HAP-1 (cell line): ENCODE results near the gene CRYGS.
A peak's percentile ranks its signal among the peaks of the same experiment; 100 is the strongest.
"Not testable (repeated sequence)": the region's sequence is repeated elsewhere in the genome, so short reads cannot be mapped to it uniquely, and the experiment has no call there.

Experiments
- DNase-seq, 2 experiments: peaks; one replicate each; pipeline ENCODE4 v3.0.0-alpha.2; 2016 to 2020; ENCODE audit warnings: low spot score in 2 of 2
- H3K27me3 ChIP-seq: fragments of 250-450 bp; sonication (Bioruptor Pico); 2 replicates; pipeline ENCODE4 v1.5.1; 2020; ENCODE audit warnings: low read depth, mild to moderate bottlenecking, moderate library complexity
- H3K36me3 ChIP-seq: fragments of 250-450 bp; sonication (Bioruptor Pico); replicated peaks from 2 replicates; pipeline ENCODE4 v1.5.1; 2020; ENCODE audit warnings: mild to moderate bottlenecking
- H3K4me1 ChIP-seq: fragments of 250-450 bp; sonication (Bioruptor Pico); 2 replicates; pipeline ENCODE4 v1.5.1; 2020; ENCODE audit warnings: mild to moderate bottlenecking
- H3K4me3 ChIP-seq: fragments of 250-450 bp; sonication (Bioruptor Pico); 2 replicates; pipeline ENCODE4 v1.5.1; 2020; ENCODE audit warnings: mild to moderate bottlenecking, moderate library complexity
- H3K9me3 ChIP-seq: fragments of 250-450 bp; sonication (Bioruptor Pico); 2 replicates; pipeline ENCODE4 v1.5.1; 2020; ENCODE audit warnings: mild to moderate bottlenecking, moderate library complexity
- in situ Hi-C: fragments of 300-500 bp; cut with MboI; formaldehyde crosslinking; loops from 3 replicates; pipeline ENCODE4 v1.14.3; 2020; ENCODE audit warnings: low sequenced_read_pairs, inconsistent platforms, mixed read lengths

CRYGS gene

DNA sequence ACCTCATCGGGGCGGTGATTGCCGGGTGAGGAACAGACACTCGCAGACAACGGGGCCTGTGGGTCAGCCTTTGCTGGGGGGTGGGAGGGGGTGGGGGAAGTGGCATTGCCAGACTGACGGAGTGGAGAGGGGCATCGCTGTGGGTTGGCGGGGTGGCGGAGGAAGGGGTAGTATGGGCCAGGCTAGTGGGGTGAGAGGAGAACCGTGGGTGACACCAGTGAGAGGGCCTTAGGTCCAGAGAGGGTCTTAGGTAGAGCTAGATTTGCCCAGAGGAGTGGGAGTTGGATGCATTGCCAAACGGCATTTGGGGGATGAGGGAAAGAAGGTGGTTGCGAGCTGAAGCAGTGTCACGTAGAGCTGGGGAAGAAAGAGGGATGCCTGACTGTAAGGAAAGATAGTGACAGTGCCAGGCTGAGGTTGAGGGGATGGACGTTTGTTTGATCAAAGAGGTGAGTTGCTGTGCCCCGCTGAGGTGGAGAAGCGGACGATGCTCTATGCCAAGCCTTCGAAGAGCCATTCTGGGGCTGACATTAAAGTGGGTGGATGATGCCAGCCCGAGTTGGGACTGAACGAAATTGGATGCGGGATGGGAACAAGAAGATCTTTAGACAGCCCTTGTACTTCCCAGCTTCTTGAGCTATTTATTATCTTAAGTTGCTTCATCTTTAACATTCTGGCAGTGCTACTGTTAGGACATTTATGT, 26.9 kb upstream of the CRYGS start:
- H3K27me3 ChIP-seq, result no peaks in the 10 kb centered on the region
- H3K9me3 ChIP-seq, result no peaks in the 10 kb centered on the region
- peaks cover 40% of the 10 kb centered on the region for H3K36me3 ChIP-seq
- DNase-seq, result no peak
- H3K4me1 ChIP-seq, result peaks cover 9% of the 10 kb centered on the region
- H3K4me3 ChIP-seq, result peak overlapping the region; percentile 94
- in situ Hi-C loops, result no loop called here

DNA sequence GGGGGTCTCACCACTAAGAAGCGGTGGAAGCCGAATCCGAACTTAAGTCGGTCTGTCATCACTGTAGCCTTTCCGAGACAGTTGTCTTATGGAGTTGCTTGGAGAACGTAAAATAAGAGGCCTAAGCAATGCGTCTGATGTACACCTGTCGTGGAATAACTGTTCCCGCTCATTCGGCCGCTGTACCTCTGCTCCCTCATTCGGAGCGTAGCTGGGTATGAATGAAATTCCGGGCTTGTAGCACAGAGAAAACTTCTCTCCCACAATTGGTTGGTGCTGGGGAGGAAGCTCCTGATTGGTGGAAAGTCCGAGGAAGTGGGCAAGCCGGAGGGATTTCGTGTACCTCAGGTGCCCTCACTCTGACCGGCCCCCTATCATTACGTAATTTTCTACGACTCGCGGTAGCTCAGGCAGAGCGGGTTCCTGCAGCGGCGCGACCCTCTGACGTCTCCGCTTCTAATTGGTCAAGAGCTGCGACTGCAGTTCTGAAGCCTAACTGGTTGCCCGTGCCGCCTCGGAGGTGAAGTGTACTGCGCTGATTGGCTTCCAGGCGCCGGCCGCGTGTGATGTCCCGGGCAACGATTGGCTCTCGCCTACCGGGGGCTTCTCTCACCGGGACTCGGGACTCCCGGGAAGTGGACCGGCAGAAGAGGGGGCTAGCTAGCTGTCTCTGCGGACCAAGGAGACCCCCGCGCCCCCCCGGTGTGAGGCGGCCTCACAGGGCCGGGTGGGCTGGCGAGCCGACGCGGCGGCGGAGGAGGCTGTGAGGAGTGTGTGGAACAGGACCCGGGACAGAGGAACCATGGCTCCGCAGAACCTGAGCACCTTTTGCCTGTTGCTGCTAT, 26.1 kb upstream of the CRYGS start, which contains the start of gene DNAJB11:
DNAJB11 (plus strand) TSS at position 625 of the 845 bp plus-strand sequence; CDS start at position 803, 178 bp downstream.
- Histone ChIP-seq H3K4me1 (peaks cover 12% of the 10 kb centered on the region), H3K27me3 (no peaks in the 10 kb centered on the region), H3K9me3 (no peaks in the 10 kb centered on the region), H3K4me3 (peak within 1 kb of the TSS; percentile 94), H3K36me3 (peaks cover 32% of the 10 kb centered on the region)
- peak; percentile 98 to 99 for DNase-seq
- in situ Hi-C loops, result no loop called here

DNA sequence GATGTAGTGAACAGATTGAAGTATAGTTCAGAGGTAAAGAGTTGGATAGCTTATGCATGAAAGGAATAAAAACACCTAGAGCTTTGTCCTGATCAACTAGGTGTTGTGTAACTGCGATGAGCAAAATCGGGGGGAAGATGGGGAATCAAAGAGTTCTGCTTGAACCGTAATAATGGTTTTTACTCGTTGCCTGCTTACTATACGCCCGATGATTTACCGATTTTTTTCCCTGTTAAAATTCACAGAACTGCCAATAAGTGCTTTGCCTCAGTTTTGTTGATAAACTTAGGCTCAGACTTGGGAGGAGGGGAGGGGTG, 25.6 kb upstream of the CRYGS start:
- Histone ChIP-seq H3K4me1 (peaks cover 12% of the 10 kb centered on the region), H3K9me3 (no peaks in the 10 kb centered on the region), H3K4me3 (peak overlapping the region; percentile 94), H3K27me3 (no peaks in the 10 kb centered on the region), H3K36me3 (peaks cover 27% of the 10 kb centered on the region)
- in situ Hi-C loops, result no loop called here
- no peak for DNase-seq

DNA sequence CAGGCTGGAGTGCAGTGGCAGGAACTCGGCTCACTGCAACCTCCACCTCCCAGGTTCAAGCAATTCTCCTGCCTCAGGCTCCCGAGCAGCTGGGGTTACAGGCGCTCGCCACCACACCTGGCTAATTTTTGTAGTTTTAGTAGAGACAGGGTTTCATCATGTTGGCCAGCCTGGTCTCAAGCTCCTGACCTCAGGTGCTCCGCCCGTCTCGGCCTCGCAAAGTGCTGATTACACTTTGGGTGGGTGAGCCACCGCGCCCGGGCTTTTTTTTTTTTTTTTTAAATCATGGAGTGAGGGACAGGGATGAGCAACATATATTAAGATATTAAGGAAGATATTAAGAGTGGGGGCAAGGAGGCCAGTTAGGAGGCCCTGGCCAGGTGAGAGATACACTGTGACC, 25.2 kb upstream of the CRYGS start:
- in situ Hi-C loops, H3K9me3 ChIP-seq, DNase-seq, H3K27me3 ChIP-seq: not testable (repeated sequence)
- Histone ChIP-seq H3K36me3 (peaks cover 24% of the 10 kb centered on the region), H3K4me3 (peak overlapping the region; percentile 94), H3K4me1 (peaks cover 12% of the 10 kb centered on the region)

DNA sequence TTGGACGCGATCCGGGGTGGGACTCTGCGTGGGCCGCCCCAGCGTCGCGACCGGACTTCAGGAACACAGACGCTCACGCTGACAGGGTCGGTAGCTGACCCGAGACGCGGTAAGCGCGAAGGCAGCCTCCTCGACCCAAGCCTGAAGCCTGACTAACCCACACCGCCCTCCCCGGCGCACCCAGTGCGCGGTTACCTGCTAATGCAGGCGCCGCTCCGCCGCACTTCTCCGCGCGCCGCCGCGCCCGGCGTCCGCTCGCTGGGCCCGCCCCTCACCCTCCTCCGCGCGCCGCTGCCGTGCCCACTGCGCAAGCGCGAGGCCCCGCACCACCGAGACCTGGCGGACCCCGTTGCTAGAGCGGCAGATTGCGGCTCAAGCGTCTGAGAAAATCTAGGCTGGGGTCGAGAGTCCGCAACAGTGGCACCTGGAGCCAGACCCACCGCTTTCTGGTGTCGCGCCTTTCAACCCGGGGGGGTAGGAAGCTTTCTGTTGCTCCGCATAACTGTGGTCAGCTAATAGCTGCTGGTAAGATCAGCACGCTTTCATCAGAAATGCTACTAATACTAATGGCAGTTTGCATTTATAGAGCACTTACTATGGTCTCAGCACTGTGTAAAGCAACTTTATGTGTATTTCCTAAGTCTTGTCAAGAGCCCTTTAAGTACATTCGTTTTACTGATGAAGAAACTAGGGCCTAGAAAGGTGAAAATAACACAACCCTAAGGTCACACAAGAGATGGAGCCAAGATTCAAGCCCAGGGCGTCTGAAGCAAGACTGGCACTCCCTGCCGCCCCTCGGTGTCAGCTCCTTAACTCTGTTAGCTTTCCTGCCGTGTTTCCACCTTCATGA, 23.1 kb upstream of the CRYGS start, which contains the start of gene TBCCD1:
TBCCD1 (minus strand) TSS at position 268 of the 850 bp plus-strand sequence. CDS start 3,010 bp downstream, outside the sequence.
- H3K4me1 ChIP-seq, result peaks cover 12% of the 10 kb centered on the region
- DNase-seq, result peak; percentile 74 to 93
- peaks cover 15% of the 10 kb centered on the region for H3K36me3 ChIP-seq
- H3K9me3 ChIP-seq, result no peaks in the 10 kb centered on the region
- H3K4me3 ChIP-seq, result peak within 1 kb of the TSS; percentile 93
- H3K27me3 ChIP-seq, result no peaks in the 10 kb centered on the region
- in situ Hi-C loops, result no loop called here

DNA sequence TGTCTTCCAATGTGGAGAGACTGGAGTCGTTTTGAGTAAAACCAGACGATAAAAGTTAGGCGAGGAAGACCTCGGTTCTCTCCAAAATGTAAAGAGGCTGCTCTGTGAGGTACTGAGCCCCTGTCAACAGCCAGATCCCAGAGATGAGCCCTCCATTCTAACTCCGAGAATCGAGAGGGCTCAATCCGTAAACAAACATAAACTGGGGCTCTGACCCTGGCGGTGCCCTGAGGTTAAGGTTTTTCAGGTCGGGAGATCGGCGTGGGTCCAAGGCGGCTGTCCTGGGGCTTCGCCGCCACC, 22.5 kb upstream of the CRYGS start:
- Histone ChIP-seq H3K27me3 (no peaks in the 10 kb centered on the region), H3K4me1 (peaks cover 10% of the 10 kb centered on the region), H3K4me3 (peak overlapping the region; percentile 93), H3K9me3 (no peaks in the 10 kb centered on the region), H3K36me3 (peaks cover 10% of the 10 kb centered on the region)
- no peak for DNase-seq
- in situ Hi-C loops, result no loop called here

DNA sequence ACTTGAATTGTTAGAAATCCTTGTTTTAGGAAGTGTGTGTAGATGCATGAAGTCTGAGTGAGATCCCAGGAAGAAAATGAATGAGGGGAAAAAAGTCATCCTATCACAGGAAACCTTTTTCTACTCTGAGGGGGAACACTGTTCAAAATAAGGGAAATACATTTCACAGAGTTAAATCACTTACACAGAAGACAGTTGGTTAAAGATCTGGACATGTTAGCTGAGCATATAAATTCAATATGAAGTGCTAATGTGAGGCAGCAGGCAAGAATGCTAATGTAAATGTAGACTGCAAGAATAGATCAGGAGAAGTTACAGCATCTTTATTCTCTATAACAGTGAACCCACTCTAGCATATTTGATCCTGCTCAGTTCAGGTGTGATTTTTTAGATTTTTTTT, 20.4 kb upstream of the CRYGS start:
- in situ Hi-C loops, result no loop called here
- no peak for DNase-seq
- peaks cover 9% of the 10 kb centered on the region; the same call in 1 of the 2 replicates for H3K36me3 ChIP-seq
- no peaks in the 10 kb centered on the region for H3K9me3 ChIP-seq
- H3K27me3 ChIP-seq, result no peaks in the 10 kb centered on the region
- H3K4me3 ChIP-seq, result no peak overlapping the region
- peaks cover 7% of the 10 kb centered on the region for H3K4me1 ChIP-seq

DNA sequence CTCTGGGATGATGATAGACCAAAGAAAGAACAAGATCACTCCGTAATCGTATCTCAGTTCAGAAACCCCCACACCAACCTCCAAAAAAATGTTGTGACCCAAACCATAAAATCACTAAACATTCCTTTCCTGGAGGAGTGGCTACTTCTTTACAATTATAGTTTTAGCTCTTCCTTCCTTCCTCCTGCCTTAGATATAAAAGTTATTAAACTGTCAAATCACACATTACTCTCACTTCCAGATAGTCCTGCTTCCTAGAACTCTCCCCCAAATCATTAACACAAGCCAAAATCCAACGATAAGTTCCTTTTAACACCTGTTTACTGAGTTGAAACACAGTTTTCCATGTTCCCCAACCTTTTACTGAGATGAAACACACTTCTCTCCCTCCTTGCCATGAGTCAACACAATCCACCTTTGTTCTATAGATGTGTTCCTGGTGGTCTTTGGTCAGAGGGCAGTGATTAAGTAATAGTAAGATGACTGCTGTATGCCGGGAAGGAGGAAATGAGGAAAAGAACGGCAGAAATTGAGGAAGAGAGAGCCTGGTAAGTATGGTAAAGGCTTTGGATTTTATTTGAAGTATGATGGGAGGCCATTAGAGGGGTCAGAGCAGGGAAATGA, 8.3 kb upstream of the CRYGS start:
- peaks cover 56% of the 10 kb centered on the region for H3K36me3 ChIP-seq
- in situ Hi-C loops, result no loop called here
- DNase-seq, result no peak
- H3K27me3 ChIP-seq, result no peaks in the 10 kb centered on the region
- H3K4me1 ChIP-seq, result no peaks in the 10 kb centered on the region
- H3K4me3 ChIP-seq, result no peak overlapping the region
- no peaks in the 10 kb centered on the region for H3K9me3 ChIP-seq

DNA sequence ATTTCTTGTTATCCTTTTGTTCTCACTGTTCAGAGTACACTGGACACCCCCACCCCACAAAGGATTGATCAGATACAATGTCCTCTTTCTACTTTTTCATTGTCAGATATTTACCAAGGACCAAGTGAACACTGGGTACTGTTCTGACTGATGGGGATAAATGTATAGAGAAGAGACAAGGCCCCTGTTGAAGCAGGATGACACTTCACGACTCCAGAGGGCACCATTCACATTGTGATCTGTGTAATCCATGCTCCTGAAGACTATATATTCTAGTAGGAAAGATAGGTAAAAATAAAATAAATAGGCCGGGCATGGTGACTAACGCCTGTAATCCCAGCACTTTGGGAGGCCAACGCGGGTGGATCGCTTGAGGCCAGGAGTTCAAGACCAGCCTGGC, 7.2 kb upstream of the CRYGS start:
- H3K4me3 ChIP-seq, result no peak overlapping the region
- H3K36me3 ChIP-seq, result peaks cover 46% of the 10 kb centered on the region
- no peaks in the 10 kb centered on the region for H3K27me3 ChIP-seq
- no peaks in the 10 kb centered on the region for H3K4me1 ChIP-seq
- no peaks in the 10 kb centered on the region for H3K9me3 ChIP-seq
- in situ Hi-C loops, result no loop called here
- no peak for DNase-seq

DNA sequence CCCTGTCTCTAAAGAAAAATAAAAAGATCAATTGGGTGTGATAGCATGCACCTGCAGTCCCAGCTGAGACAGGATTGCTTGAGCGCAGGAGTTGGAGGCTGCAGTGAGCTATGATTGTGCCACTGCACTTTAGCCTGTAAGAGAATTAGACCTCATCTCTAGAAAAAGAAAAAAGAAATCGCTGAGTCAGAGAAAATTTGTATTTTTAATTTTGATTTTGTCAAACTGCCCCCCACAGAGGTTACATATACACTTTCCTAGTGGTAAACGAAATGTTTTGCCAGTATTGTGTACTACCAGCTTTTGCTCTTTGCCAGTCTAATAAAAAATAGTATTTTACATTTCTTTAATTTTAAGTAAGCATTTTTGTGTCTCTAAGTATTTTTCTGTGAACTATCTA, 5.3 kb upstream of the CRYGS start:
- Histone ChIP-seq H3K4me1 (peaks cover 4% of the 10 kb centered on the region), H3K9me3 (no peaks in the 10 kb centered on the region), H3K4me3 (no peak overlapping the region), H3K27me3 (no peaks in the 10 kb centered on the region), H3K36me3 (peaks cover 30% of the 10 kb centered on the region)
- DNase-seq, result no peak
- in situ Hi-C loops, result no loop called here

DNA sequence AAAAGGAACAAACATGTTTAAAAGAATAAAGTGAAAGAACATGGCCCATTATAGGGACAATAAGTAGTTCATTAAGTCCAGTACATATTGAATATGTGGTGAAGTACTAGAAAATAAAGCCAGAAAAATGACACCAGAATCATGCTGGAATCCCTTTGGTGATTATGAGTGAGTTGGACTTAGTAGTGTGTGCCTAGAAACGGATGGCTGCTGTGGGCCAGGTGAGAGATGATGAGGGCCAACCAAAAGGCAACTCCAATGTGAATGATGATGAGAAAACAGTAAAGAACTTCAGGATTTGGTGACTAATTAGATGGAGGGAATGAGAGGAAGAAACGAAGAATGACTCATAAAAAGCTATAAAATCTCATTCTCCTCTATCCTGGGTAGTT, 3.3 kb downstream of the CRYGS start:
- Histone ChIP-seq H3K4me1 (peaks cover 6% of the 10 kb centered on the region), H3K9me3 (no peaks in the 10 kb centered on the region), H3K27me3 (no peaks in the 10 kb centered on the region), H3K36me3 (no peaks in the 10 kb centered on the region), H3K4me3 (no peak overlapping the region)
- no peak for DNase-seq
- in situ Hi-C loops, result loop anchor here (5.0 kb wide), 1 partner anchor 559 kb away; no protein-coding TSS in a partner anchor

DNA sequence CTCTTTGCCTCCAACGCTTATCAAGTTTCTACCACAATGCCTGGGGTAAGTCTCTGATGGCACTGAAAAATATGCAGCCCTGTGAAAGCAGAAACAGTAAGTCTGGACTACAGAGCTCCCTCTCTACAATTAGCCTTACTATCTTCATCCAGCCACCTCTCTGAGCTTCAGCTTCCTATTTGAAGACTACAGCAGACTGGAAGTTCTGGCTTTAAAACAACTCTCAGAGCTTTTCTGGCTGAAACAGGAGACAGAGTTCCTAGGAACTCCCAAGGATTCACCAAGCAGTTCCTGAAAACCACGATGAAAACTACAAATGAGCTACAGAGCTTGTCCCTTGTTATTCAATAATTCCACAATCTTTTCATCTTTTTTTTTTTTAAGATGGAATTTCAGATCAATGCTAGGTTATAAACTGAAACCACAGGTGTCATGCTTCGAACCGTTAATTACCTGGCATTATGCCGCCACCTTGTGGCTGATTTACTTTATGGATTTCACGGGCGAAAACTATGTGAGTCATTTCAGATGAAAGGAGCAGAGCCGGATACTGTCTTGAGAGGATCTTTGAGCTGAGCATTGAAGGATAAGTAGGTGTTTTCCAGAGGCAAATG, 3.9 kb downstream of the CRYGS start:
- Histone ChIP-seq H3K27me3 (no peaks in the 10 kb centered on the region), H3K4me1 (peaks cover 6% of the 10 kb centered on the region), H3K9me3 (no peaks in the 10 kb centered on the region), H3K4me3 (no peak overlapping the region), H3K36me3 (no peaks in the 10 kb centered on the region)
- in situ Hi-C loops, result loop anchor here (5.0 kb wide), 1 partner anchor 558 kb away; no protein-coding TSS in a partner anchor
- peak; percentile 59 to 79 for DNase-seq

DNA sequence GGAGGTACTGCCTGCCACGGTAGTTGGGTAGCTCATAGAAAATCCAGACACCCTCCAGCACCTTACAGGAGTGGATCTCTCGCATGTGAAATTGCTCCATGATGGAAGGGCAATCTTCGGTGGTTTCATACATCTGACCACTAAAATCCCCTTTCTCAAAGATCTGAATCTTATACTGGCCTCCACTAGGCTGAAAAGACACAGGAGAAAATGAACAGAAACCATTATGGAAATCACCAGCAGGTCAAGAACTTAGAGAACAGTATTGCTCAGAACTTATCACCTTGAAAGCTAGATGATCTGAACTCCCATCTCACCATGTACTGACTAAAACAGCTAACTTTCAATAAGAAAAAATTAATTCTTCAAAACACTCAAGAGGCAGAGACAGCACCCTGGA, 5.4 kb downstream of the CRYGS start:
- no peaks in the 10 kb centered on the region for H3K4me1 ChIP-seq
- DNase-seq, result no peak

More for the DNA sequence above, 5.4 kb downstream of the CRYGS start:
- H3K4me3 ChIP-seq, result no peak overlapping the region
- no peaks in the 10 kb centered on the region for H3K27me3 ChIP-seq
- H3K36me3 ChIP-seq, result no peaks in the 10 kb centered on the region
- in situ Hi-C loops, result loop anchor here (5.0 kb wide), 1 partner anchor 276 kb away; no protein-coding TSS in a partner anchor
- no peaks in the 10 kb centered on the region for H3K9me3 ChIP-seq
